ENCODE data around the gene UEVLD. TPM values are rescaled to one million over a fixed set of nuclear protein-coding genes. Genes with fewer than 3 reads are reported as not detected.
"Not testable (repeated sequence)": the region's sequence is repeated elsewhere in the genome, so short reads cannot be mapped to it uniquely, and the experiment has no call there.

UEVLD gene
- total RNA-seq, 1 donor from 2014 or later: 42.0 TPM

- no peak for TF ChIP-seq CTCF (IDR thresholded peaks at IDR 0.05; ENCODE audit: insufficient read depth, low read length, poor library complexity, severe bottlenecking)
- no peak for DNase-seq (ENCODE audit: low read depth)
- no peak overlapping the region for H3K4me3 ChIP-seq (ENCODE audit: low read depth, low read length)
- no peaks in the 10 kb centered on the region for H3K36me3 ChIP-seq (ENCODE audit: control insufficient read depth, insufficient read depth, low read length)
- no peaks in the 10 kb centered on the region for H3K27me3 ChIP-seq (ENCODE audit: control insufficient read depth, insufficient read depth, low read length)
These were observed 6.6 kb upstream of the UEVLD start for GRCh38 chr11:18594999-18595749.

- not testable (repeated sequence) for DNase-seq (ENCODE audit: low read depth); H3K36me3 ChIP-seq (ENCODE audit: control insufficient read depth, insufficient read depth, low read length); H3K4me3 ChIP-seq (ENCODE audit: low read depth, low read length); H3K27me3 ChIP-seq (ENCODE audit: control insufficient read depth, insufficient read depth, low read length)
These were observed 5.6 kb upstream of the UEVLD start for GRCh38 chr11:18594088-18594487.

GRCh38 chr11:18590571-18590970, 2.0 kb upstream of the UEVLD start:
- Histone ChIP-seq H3K36me3 (ENCODE audit: control insufficient read depth, insufficient read depth, low read length) (no peaks in the 10 kb centered on the region), H3K4me3 (ENCODE audit: low read depth, low read length) (no peak overlapping the region), H3K27me3 (ENCODE audit: control insufficient read depth, insufficient read depth, low read length) (no peaks in the 10 kb centered on the region)
- TF ChIP-seq CTCF (IDR thresholded peaks at IDR 0.05; ENCODE audit: insufficient read depth, low read length, poor library complexity, severe bottlenecking): no peak
- no peak for DNase-seq (ENCODE audit: low read depth)

- DNase-seq (ENCODE audit: low read depth): no peak
- H3K27me3 ChIP-seq (ENCODE audit: control insufficient read depth, insufficient read depth, low read length): no peaks in the 10 kb centered on the region
These were observed 6.7 kb downstream of the UEVLD start for GRCh38 chr11:18581825-18582224.

GRCh38 chr11:18580113-18580766, 8.3 kb downstream of the UEVLD start:
- Histone ChIP-seq H3K4me3 (ENCODE audit: low read depth, low read length) (no peak overlapping the region), H3K36me3 (ENCODE audit: control insufficient read depth, insufficient read depth, low read length) (no peaks in the 10 kb centered on the region), H3K27me3 (ENCODE audit: control insufficient read depth, insufficient read depth, low read length) (no peaks in the 10 kb centered on the region)
- no peak for DNase-seq (ENCODE audit: low read depth)
- no peak for TF ChIP-seq CTCF (IDR thresholded peaks at IDR 0.05; ENCODE audit: insufficient read depth, low read length, poor library complexity, severe bottlenecking)

More at GRCh38 chr11:18581825-18582224, 6.7 kb downstream of the UEVLD start:
- Histone ChIP-seq H3K4me3 (ENCODE audit: low read depth, low read length) (no peak overlapping the region), H3K36me3 (ENCODE audit: control insufficient read depth, insufficient read depth, low read length) (no peaks in the 10 kb centered on the region)
- TF ChIP-seq CTCF (IDR thresholded peaks at IDR 0.05; ENCODE audit: insufficient read depth, low read length, poor library complexity, severe bottlenecking): no peak

- no peaks in the 10 kb centered on the region for H3K36me3 ChIP-seq (ENCODE audit: control insufficient read depth, insufficient read depth, low read length)
- H3K27me3 ChIP-seq (ENCODE audit: control insufficient read depth, insufficient read depth, low read length): no peaks in the 10 kb centered on the region
- no peak for TF ChIP-seq CTCF (IDR thresholded peaks at IDR 0.05; ENCODE audit: insufficient read depth, low read length, poor library complexity, severe bottlenecking)
- H3K4me3 ChIP-seq (ENCODE audit: low read depth, low read length): no peak overlapping the region
- no peak for DNase-seq (ENCODE audit: low read depth)
These were observed 9.4 kb downstream of the UEVLD start for GRCh38 chr11:18578975-18579598.
